ENCODE data around the gene PIP5K1C.

Gene PIP5K1C

DNA sequence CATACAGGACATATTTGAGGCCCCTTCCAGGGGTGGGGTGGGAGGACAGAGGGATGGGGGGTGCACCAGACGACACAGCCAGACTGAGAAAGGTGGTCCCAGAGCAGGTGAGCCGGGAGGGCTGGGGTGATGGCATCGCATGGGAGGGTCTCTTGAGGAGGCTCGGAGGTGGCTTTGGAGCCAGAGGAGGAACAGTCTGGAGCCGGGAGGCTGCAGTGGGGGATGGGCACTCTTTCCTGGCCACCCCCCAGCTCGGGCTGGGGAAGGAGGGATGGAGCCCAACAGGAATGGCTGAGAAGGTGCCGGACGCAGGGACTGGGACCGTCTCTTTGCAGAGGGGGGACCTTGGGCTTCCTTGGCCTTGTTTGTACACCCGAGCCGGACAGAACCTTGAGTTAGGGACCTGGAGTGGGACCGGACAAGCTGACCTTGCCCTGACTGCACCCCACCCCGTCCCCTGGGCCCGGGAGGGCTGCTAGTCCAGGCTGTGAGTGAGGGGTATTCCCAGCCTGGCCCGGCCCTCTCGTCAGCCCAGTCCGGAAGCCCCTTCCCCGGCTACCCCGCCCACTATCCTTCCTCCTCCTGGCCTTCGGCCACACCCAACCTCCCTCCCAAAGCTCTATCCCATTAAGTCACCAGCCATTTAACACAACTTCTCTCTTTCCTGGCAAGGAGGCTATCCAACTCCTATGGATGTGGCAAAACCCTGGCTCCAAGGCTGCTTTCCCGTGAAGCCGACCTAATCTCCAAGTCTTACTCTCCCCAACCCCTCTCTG, 92.8 kb downstream of the PIP5K1C start:
- DNase-seq: no peak

DNA sequence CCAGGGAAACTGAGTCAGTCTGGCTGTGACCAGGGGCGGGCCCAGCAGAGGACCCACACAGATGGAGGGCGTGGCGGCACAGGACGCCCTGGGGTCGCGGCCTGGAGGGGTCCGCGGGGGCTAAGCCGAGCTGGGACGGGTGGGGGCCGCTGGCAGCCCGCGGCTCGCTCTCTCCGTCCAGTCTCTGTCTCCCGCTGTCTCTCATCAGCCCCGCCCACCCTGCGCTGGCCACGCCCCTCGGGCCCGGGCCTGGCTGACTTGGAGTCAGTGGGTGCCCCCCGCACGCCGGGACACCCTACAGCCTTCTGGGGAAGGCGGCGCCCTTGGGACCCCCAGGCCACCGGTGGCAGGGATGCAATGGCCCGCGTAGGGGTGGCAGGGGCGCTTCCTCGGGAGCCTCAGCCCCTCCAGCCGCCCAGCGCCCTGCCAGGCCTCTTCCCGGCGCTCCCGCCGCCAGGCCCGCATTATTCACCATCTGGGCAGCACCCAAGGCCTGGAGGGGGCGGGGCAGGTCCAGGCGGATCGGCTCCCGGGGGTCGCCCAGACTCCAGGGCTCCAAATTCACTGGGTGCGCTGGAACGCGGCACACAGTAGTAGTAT, 93.5 kb downstream of the PIP5K1C start, which contains the start of gene TBXA2R:
TSS of gene TBXA2R (minus strand) at position 186 of the 600 bp plus-strand sequence. CDS start 6,241 bp downstream, outside the sequence.
- DNase-seq: no peak

DNA sequence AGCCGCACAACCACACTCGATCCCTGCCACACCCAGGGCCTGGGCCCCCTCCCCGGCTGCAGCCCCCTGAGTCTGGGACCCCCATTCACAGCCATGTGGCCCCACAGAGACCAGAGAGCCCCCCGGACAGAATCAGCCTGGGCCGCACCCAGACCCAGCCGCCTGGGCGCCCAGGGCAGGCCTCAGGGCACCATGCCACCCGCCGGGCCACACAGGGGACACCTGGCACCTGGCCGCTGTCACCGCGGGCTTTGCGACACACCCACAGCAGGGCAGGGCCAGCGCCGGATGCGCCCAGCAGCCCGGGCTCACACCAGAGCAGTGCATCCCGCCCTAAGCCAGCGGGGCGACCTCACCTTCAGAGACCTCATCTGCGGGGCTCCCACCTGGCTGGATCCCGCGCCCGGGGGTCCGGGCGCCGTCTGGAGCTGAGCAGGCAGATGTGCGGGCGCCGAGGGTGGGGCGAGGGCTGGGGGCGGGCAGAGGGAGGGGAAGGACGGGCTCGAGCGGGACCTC, 94.0 kb downstream of the PIP5K1C start:
- DNase-seq: no peak

DNA sequence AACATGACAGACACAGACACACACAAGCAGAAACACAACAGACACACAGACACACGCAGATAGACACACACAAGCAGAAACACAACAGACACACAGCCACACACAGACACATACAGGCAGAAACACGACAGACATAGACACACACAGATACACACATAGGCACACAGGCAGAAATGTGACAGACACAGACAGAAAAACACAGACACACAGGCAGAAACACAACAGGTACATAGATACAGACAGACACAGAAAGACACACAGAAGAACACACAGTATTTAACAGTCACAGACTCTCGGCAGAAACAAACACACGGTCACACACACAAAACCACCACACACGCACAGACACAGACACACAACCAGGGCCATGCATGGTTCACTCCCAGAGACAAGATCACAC, 94.5 kb downstream of the PIP5K1C start:
- DNase-seq: no peak

DNA sequence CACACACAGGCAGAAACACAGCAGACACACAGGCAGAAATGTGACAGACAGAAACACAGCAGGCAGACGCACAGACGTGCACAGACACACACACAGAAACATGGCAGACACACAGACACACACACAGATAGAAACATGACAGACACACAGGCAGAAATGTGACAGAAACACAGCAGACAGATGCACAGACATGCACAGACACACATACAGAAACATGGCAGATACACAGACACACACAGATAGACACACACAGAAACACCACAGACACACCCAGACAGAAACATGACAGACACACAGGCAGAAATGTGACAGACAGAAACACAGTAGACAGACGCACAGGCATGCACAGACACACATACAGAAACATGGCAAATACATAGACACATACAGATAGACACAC, 94.9 kb downstream of the PIP5K1C start:
- no peak for DNase-seq

DNA sequence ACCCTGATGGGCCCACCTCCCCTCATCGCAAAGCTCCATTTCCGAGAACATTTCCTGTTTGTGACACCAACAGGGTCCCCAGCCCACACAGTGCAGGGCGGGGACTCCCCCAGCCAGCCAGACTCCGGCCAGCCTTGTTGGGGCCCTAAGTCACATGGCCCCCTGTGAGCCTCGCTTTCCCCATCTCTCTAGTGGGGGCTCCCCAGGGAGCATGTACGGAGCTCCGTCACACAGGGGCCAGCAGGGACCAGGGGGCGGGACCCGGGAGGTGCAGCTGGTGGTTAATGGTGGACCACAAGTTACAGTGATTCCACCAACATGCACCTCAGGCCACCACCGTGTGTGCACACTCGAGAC, 95.3 kb downstream of the PIP5K1C start:
- no peak for DNase-seq

DNA sequence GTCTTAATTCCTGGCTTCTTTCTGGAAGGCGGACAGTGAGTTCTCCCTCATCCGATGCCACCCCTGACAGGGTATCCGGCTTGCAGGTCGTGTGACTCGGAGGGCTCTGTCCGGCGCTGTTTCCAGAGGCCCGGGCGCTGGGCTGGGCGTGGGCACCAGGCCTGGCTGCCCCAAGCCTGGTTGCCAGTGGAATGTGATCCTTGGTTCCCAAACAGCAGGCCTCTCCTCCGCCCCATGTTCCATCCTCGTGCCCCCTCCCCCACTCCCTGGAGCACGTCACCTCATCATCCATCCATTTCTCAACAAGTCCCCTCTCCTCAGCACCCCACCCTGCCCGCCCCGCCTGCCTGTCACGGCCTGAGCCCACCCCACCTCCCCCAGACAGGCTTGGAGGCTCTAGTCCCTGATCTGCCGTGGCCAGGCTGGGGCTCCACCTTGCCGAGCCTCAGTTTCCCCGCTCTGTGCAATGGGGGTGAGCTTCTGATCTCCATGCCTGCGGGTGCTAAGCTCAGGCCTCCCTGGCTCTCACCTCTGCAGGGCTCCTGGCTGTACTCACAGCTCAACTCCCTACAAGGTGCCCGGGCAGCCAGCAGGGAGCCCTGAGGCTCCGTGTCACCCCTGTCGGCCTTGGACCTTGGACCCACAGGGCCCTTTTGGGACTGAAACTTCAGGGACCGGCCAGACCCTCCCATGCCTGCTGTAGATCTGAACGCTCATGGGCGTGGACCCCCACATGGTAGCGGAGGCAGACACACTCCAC, 95.9 kb downstream of the PIP5K1C start:
- DNase-seq: no peak

DNA sequence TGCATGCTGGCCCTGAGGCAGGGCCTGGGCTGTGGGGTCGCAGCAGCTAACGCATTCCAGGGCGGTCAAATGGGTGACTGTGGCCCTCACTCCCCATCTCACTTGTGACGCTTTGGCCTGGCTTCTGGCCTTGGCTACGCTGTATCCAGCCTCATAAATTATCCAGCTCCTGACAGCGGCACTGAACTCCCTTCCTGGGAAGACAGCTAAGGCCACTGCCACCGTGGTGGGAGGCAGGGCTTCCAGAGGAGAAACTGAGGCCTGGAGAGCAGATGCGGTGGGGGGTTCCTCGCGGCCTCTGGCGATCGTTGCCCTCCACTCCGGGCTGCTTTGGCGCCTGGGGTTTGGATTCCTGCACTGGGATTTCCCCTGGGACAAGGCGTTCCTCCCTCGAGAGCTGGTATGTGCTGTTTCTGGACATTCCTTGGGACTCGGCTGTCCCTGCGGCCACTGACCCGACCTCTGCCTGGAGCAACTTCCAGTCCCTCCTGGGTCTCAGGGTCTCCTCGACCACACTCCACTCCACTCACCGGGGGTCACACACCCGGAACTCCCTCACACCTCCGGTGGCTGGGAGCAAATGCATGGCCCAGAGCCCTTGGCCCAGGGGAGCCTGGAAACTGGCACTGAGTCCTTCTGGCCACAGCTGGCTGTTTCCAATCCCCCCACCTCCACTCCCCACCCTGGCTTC, 97.0 kb downstream of the PIP5K1C start:
- DNase-seq: no peak

DNA sequence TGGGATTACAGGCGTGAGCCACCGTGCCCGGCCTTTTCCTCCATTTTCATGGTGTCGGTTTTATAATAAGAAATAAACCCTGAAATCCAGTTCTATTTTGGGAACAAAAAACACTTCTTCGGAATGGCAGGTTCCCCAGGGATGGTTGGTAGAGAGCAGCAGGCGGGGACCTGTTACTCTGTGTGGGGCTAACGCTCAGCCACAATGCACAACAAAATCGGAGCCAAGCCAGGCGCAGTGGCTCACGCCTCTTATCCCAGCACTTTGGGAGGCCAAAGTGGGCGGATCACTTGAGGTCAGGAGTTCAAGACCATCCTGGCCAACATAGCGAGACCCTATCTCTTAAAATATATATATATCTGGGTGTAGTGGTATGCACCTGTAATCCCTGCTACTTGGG, 99.2 kb downstream of the PIP5K1C start:
- DNase-seq: no peak

DNA sequence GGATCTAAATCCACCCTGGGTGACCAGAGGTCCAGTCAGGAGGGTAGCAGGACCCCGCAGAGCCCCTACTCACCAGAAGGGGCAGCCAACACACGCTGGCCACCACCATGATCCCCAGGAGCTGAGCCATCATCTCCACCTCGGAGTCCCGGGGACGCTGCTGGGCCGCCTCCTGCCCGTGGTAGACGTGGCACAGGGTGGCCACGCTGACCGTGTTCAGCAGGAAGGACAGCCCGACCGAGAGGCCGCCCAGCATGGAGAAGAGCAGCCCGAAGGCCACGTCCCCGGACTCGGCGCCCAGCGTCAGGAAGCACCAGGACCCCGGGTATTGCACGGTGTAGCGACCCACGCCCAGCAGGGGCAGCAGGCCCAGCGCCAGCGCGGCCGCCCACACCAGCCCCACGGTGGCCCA, 100.5 kb downstream of the PIP5K1C start:
- no peak for DNase-seq

DNA sequence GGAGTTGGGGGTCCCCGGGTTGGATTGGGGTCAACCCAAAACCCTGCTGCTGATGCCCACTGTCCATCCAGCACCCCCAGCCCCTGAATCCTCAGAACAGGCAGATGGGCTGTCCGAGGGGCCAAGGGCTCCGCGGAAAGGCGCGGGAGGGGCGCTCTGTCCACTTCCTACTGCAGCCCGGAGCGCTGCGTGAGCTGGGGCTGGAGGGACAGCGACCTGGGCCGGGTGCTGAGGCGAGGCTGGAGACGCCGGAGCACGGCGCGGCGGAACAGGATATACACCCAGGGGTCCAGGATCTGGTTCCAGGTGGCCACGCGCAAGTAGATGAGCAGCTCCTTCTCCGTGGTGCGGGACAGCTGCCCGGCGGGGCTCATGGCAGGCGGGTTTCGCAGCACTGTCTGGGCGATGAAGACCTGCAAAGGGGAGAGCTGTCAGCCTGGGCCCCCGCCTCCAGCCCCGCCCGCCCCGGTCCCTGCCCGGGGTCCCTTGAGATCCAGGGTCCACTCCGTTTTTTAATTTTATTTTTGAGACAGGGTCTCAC, 104.7 kb downstream of the PIP5K1C start:
- no peak for DNase-seq

DNA sequence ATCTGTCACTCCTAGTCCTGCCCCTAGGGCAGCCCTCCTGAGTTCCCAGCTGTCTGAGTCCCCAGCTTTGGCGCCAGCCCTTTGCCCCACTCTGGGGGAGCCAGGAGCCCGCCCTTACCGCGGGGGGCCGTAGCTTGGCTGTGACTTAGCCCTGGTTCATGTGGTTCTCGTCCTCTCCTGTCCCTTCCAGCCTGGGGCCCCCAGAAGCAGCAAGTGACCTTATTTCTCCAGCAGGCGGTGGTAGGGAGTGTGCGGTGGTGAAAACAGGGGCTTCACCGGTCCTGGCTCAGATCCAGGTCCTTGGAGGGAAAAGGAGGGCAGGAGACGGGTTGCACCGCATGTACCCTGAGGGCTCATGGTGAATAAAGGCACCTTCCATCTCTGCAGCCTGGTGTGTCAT, 107.1 kb downstream of the PIP5K1C start:
- no peak for DNase-seq

DNA sequence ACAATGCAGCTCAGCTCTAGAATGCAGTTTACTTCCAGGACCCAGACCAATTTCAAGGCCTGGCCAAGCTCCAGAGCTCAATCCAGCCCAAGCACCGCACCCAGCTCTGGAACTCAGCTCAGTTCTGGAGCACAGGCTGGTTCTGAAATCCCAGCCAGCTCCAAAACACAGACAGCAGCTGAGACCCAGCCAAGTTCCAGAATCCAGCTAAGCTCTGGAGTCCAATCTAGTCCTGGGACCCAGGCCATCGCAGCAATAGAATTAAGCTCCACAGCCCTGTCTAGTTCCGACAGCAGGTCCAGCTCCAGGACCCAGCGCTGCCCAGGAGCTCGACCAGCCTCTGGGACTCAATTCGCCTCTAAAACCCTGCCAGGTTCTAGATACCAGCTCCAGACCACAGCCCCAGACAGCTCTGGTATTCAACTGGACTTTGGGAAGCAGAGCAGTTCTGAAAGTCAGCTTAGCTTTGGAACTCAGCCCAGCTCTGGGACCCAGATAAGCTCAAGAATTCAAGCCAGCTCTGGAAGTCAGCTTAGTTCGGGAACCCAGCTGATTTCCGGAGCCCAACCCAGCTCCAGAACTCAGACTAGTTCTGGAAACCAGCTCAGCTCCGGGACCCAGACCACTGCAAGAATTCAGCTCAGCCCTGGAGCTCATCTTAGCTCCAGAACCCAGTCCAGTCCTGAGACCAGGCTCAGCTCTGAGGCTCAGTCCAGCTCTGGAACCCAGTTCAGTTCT, 108.2 kb downstream of the PIP5K1C start:
- DNase-seq: no peak

DNA sequence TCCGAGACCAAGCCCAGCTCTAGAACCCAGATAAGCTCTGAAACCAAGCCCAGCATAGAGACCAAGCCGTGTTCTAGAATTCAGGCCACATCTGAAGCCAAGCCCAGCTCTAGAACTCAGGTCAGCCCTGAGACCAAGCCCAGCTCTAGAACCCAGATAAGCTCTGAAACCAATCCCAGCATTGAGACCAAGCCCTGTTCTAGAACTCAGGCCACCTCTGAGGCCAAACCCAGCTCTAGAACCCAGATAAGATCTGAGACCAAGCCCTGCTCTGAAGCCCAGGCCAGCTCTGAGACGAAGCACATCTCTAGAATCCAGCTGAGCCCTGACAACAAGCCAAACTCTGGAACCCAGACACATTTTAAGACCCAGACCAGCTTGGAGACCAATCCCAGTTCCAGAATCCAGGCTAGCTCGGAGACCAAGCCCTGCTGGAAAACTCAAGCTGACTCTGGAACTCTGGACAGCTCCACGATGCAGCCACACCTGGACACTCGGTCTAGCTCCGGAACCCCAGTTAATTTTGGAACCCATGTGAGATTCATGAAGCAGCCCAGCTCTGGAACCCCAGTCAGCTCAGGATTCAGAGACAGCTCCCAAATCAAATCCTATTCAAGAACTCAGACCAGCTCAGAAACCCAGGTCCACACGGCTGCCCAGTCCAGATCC, 109.1 kb downstream of the PIP5K1C start:
- no peak for DNase-seq

DNA sequence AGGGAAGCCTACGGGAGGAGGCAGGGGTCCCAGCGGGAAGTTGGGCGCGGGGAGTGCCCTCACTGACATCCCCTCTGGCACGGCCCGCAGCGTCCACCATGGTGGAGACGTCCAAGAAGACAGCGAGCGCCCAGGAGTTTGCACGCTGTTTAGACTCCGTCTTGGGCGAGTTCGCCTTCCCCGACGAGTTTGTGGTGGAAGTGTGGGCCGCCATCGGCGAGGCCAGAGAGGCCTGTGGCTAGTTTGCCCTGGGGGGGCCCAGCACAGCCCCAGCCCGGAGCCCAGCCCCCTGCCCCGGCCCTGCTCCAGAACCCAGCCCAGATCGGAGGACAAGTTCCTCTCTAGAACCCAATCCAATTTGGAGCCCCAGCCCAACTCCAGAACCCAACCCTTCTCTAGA, 110.3 kb downstream of the PIP5K1C start:
- no peak for DNase-seq

DNA sequence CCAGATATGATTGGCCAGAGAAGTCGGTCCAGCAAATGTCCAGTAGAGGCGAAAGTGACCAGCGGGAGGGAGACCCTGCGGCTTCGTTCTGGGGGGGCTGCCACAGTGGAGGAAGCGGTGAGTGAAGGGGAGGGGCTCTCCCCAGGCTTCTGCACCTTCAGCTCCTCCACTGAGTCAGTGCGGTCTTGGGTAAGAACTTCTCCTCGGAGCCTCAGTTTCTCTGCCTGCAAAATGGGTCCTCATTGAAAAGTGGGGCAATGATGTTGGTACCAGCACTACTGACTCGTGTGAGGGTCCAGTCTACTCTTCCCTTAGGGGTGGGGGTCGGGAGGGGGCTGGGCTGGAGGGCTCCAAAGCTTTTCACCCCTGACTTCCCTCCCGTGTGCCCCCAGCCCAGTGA, 110.8 kb downstream of the PIP5K1C start:
- DNase-seq: no peak

DNA sequence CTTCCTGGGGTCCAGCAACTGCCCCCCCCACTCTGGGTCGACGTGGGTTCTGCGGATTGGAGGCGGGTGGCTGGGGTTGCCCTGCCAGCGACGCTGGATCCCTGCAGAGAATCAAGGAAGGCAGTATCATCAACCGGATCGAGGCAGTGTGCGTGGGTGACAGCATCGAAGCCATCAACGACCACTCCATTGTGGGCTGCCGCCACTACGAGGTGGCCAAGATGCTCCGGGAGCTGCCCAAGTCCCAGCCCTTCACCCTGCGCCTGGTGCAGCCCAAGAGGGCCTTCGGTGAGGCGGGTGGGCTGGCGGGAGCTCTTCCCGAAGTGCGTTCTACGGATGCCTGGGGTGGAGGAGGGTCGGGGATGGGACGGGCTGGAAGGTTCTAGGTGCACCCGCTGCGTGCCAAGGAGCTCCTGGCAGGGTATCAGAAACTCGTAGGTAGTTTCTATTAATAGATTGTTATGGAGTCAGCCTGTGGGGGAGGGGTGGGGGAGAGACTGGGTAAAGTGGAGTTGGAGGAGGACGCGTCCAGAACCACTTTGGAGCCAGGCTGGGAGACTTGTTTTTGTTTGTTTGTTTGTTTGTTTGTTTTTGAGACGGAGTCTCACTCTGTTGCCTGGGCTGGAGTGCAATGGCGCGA, 113.4 kb downstream of the PIP5K1C start:
- no peak for DNase-seq

DNA sequence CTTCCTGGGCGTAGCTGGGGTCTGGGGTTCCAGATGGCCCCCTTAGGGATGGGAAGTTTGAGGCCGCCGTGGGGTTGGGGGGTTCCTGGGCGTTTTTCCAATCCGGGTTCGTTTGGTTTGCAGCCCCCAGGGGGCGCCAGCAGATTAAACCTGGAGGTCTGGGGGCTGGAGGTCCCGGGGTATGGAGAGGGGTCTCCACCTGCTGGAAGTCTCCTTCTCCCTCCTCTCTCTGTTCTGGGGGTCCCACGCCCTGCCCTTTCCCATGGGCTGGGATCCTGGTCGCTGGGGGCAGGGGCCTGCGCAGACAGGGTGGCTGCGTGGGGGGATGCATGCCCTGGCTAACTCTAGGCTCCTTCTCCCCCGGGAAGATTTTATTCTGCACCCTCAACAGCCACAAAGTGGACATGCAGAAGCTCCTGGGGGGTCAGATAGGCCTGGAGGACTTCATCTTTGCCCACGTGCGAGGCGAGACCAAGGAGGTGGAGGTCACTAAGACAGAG, 114.1 kb downstream of the PIP5K1C start:
- DNase-seq: no peak

DNA sequence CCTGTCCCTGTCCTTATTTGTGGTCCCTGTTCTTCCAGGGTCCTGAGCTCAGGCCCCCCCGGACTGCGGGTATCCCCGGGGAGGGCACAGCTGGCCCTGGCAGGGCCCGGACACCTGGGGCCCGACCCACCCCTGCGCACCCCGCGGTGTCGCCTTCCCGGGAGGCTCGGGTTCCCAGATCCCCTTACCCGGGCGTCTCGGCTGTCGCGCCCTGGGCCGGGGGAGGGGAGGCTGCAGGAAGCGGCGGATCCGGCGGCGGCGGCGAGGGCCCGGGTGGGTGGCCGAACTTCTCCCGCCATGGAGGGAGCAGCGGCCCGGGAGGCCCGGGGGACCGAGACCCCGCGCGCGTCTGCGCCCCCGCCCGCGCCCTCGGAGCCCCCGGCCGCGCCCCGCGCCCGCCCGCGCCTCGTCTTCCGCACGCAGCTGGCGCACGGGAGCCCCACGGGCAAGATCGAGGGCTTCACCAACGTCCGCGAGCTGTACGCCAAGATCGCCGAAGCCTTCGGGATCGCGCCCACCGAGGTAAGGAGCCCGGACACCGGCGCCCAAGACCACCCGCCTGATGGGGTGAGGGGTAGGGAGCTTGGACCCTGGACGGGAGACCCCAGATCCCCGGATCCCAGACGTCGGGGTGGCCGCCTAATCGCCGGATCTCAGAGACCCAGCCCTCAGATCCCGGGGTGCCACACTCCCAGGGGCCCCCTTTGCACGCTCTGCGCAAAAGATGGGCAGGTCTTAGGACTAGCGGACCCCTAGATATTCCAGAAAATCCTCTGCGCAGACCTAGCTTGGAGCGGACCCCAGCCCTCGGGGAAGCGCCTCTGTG, 114.8 kb downstream of the PIP5K1C start, which contains the start of gene GIPC3:
TSS of gene GIPC3 (plus strand) at position 178 of the 826 bp plus-strand sequence. CDS start at position 298, 120 bp downstream.
- no peak for DNase-seq

Data from NCI-H1694 (cell line).